Calu3 (cell line): ENCODE results near the gene EDNRB. TPM values are rescaled to one million over a fixed set of nuclear protein-coding genes. Genes with fewer than 3 reads are reported as not detected.
"Not testable (repeated sequence)": the region's sequence is repeated elsewhere in the genome, so short reads cannot be mapped to it uniquely, and the experiment has no call there.

Experiments used
- BruUV-seq: library from RNA; stranded (reverse); fragments of 400-500 nt; replicated peaks from 2 replicates; lab custom pipeline; 2021; lab: Mats Ljungman, UMichigan
- CTCF ChIA-PET: fragments of 300-600 bp; sonication (Branson Sonifier 250); formaldehyde crosslinking; loops from one replicate; lab custom pipeline; 2022; ENCODE audit warnings: antibody characterized with exemption; lab: Charles Lee
- DNase-seq: peaks from one replicate; pipeline ENCODE4 v3.0.0; 2022
- H3K27ac Mint-ChIP-seq: one replicate; pipeline ENCODE4 v1.8.0; 2022; ENCODE audit warnings: mixed read lengths; ENCODE audit not compliant: unreplicated experiment
- H3K27me3 Mint-ChIP-seq: one replicate; pipeline ENCODE4 v1.8.0; 2022; ENCODE audit warnings: mixed read lengths; ENCODE audit not compliant: unreplicated experiment
- H3K36me3 Mint-ChIP-seq: one replicate; pipeline ENCODE4 v1.8.0; 2022; ENCODE audit warnings: mild to moderate bottlenecking, moderate library complexity, mixed read lengths; ENCODE audit not compliant: insufficient read depth, unreplicated experiment
- H3K4me1 Mint-ChIP-seq: one replicate; pipeline ENCODE4 v1.8.0; 2022; ENCODE audit warnings: mild to moderate bottlenecking, low read depth, mixed read lengths; ENCODE audit not compliant: unreplicated experiment
- H3K4me3 Mint-ChIP-seq: one replicate; pipeline ENCODE4 v1.8.0; 2022; ENCODE audit warnings: mild to moderate bottlenecking, low read depth, moderate library complexity, mixed read lengths; ENCODE audit not compliant: unreplicated experiment
- H3K9me3 Mint-ChIP-seq: one replicate; pipeline ENCODE4 v1.8.0; 2022; ENCODE audit warnings: low read depth, mixed read lengths; ENCODE audit not compliant: unreplicated experiment
- intact Hi-C: fragments of 100-400 bp; cut with micrococcal nuclease; formaldehyde crosslinking; loops from one replicate; pipeline ENCODE4 v1.10.0; 2022; ENCODE audit not compliant: unreplicated experiment
- total RNA-seq: library from RNA; stranded (reverse); gene quantifications from 2 replicates; pipeline ENCODE4 v1.2.3, GENCODE V29; 2022
- TF ChIP-seq, protein P1 (sequence below): fragments of 200-600 bp; IDR thresholded peaks from one replicate; pipeline ENCODE4 v1.8.0; 2022; ENCODE audit warnings: antibody characterized with exemption; ENCODE audit not compliant: unreplicated experiment

EDNRB gene
- total RNA-seq, 1 experiment from 2014 or later = not detected

- intact Hi-C loops = no loop called here
- no peak overlapping the region for H3K27ac Mint-ChIP-seq
- no peak overlapping the region for H3K4me3 Mint-ChIP-seq
- BruUV-seq = no TSS peak
- H3K27me3 Mint-ChIP-seq = no peaks in the 10 kb centered on the region
- H3K9me3 Mint-ChIP-seq = no peaks in the 10 kb centered on the region
- DNase-seq = no peak
- TF ChIP-seq, protein P1, sequence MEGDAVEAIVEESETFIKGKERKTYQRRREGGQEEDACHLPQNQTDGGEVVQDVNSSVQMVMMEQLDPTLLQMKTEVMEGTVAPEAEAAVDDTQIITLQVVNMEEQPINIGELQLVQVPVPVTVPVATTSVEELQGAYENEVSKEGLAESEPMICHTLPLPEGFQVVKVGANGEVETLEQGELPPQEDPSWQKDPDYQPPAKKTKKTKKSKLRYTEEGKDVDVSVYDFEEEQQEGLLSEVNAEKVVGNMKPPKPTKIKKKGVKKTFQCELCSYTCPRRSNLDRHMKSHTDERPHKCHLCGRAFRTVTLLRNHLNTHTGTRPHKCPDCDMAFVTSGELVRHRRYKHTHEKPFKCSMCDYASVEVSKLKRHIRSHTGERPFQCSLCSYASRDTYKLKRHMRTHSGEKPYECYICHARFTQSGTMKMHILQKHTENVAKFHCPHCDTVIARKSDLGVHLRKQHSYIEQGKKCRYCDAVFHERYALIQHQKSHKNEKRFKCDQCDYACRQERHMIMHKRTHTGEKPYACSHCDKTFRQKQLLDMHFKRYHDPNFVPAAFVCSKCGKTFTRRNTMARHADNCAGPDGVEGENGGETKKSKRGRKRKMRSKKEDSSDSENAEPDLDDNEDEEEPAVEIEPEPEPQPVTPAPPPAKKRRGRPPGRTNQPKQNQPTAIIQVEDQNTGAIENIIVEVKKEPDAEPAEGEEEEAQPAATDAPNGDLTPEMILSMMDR = no peak
- CTCF ChIA-PET = no interaction called here
- H3K4me1 Mint-ChIP-seq = no peaks in the 10 kb centered on the region
- H3K36me3 Mint-ChIP-seq = no peaks in the 10 kb centered on the region
Measured at GRCh38 chr13:77857531-77858209, 61.0 kb downstream of the EDNRB start.

DNA sequence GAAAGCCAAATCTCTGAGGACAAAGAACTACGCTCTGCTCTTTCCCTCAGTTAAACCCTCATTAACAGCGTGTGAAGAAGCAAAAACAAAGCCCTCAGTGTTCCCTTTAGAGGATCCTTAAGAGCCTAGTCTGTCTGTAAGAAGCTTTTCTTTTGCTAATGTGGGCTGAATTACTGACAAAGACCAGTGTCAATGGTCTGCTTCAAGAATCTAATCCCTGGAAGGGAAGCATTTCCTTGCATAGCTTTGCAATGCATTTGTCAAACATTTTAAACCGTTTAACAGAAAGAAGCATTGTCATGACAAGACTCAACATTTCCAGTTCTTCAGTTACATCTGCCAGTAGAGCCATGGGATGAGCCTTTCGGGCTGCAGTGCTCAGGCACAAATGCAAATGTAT is 64.9 kb downstream of the EDNRB start:
- no TSS peak for BruUV-seq
- no peak overlapping the region for H3K4me3 Mint-ChIP-seq
- no peaks in the 10 kb centered on the region for H3K4me1 Mint-ChIP-seq
- H3K27ac Mint-ChIP-seq = no peak overlapping the region
- intact Hi-C loops = no loop called here
- TF ChIP-seq, protein P1 = no peak
- no peaks in the 10 kb centered on the region for H3K36me3 Mint-ChIP-seq
- CTCF ChIA-PET = no interaction called here
- no peaks in the 10 kb centered on the region for H3K27me3 Mint-ChIP-seq
- H3K9me3 Mint-ChIP-seq = no peaks in the 10 kb centered on the region
- no peak for DNase-seq

DNA sequence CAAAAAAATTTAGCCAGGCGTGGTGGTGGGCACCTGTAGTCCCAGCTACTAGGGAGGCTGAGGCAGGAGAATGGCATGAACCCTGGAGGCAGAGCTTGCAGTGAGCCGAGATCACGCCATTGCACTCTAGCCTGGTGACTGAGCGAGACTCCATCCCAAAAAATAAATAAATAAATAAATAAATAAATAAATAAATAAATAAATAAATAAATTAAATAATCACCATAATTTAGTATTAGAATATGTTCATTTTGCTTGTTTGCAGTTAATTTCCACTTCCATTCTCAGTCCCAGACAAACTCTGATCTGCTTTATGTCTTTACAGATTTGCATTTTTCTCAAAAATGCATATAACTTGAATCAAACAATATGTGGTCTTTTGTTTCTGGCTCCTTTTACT is 70.6 kb downstream of the EDNRB start:
- H3K9me3 Mint-ChIP-seq, DNase-seq, H3K4me1 Mint-ChIP-seq, BruUV-seq, H3K27me3 Mint-ChIP-seq, CTCF ChIA-PET, intact Hi-C loops, H3K27ac Mint-ChIP-seq, H3K4me3 Mint-ChIP-seq, H3K36me3 Mint-ChIP-seq: not testable (repeated sequence)

DNA sequence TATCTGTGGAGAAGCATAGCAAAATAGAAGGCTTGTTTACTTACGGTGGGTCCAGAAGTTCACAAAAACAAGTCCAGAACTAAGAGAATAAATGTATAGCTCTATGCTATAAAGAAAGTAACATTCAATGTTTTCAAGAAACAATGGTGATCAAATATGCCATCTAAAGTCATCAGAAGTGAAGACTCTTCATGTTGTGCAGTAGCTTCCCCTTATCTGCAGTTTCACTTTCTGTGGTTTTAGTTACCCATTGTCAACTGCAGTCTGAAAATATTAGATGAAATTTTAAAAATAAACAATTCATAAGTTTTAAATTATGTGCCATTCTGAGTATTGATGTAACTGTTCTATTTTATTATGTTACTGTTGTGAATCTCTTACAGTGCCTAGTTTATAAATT is 72.5 kb downstream of the EDNRB start:
- TF ChIP-seq, protein P1 = no peak
- Mint-ChIP-seq H3K27me3 (no peaks in the 10 kb centered on the region), H3K4me3 (no peak overlapping the region), H3K4me1 (no peaks in the 10 kb centered on the region), H3K27ac (no peak overlapping the region), H3K36me3 (no peaks in the 10 kb centered on the region), H3K9me3 (no peaks in the 10 kb centered on the region)
- no peak for DNase-seq
- intact Hi-C loops = no loop called here
- no TSS peak for BruUV-seq
- CTCF ChIA-PET = no interaction called here

Other genes with a start within 250 kb of the EDNRB start
- 4.1 and 4.8 TPM in 2 replicates for gene SLAIN1, start 221.1 kb downstream of the EDNRB start, total RNA-seq